ENCODE measurements around the gene LRP11. TPM values are rescaled to one million over a fixed set of nuclear protein-coding genes. Genes with fewer than 3 reads are reported as not detected.
A peak's percentile ranks its signal among the peaks of the same experiment; 100 is the strongest.
"Not testable (repeated sequence)": the region's sequence is repeated elsewhere in the genome, so short reads cannot be mapped to it uniquely, and the experiment has no call there.

Gene LRP11
- polyA plus RNA-seq, 1 donor, result 19.6 TPM

GRCh38 chr6:149897855-149898744, 33.9 kb upstream of the LRP11 start, which contains the start of gene RAET1E:
Gene RAET1E, minus strand, starts transcription at chr6:149898113. Its CDS starts 7,212 bp downstream, at chr6:149890901.
- DNase-seq, result no peak

GRCh38 chr6:149897015-149897697, 33.0 kb upstream of the LRP11 start:
- DNase-seq, result peak; percentile 83

- no peak for DNase-seq
Measured at GRCh38 chr6:149896491-149896890, 32.3 kb upstream of the LRP11 start.

- DNase-seq, result no peak
Measured at GRCh38 chr6:149895833-149896271, 31.7 kb upstream of the LRP11 start.

GRCh38 chr6:149895048-149895590, 31.0 kb upstream of the LRP11 start:
- peak; percentile 47 for DNase-seq

- not testable (repeated sequence) for DNase-seq
Measured at GRCh38 chr6:149891864-149892263, 27.7 kb upstream of the LRP11 start.

- no peak for DNase-seq
Measured at GRCh38 chr6:149891259-149891658, 27.1 kb upstream of the LRP11 start.

GRCh38 chr6:149890629-149891045, 26.5 kb upstream of the LRP11 start:
- DNase-seq, result no peak

GRCh38 chr6:149889326-149889725, 25.2 kb upstream of the LRP11 start:
- no peak for DNase-seq

GRCh38 chr6:149888659-149889058, 24.5 kb upstream of the LRP11 start:
- no peak for DNase-seq

- DNase-seq, result no peak
Measured at GRCh38 chr6:149888093-149888492, 23.9 kb upstream of the LRP11 start.

GRCh38 chr6:149887343-149887742, 23.2 kb upstream of the LRP11 start:
- no peak for DNase-seq

GRCh38 chr6:149885888-149886287, 21.7 kb upstream of the LRP11 start:
- no peak for DNase-seq

GRCh38 chr6:149884617-149885016, 20.5 kb upstream of the LRP11 start:
- no peak for DNase-seq

GRCh38 chr6:149884215-149884614, 20.1 kb upstream of the LRP11 start:
- no peak for DNase-seq

- no peak for DNase-seq
Measured at GRCh38 chr6:149881860-149882259, 17.7 kb upstream of the LRP11 start.

GRCh38 chr6:149881066-149881766, 17.1 kb upstream of the LRP11 start:
- no peak for DNase-seq

- DNase-seq, result no peak
Measured at GRCh38 chr6:149877659-149878058, 13.5 kb upstream of the LRP11 start.

GRCh38 chr6:149876241-149876933, 12.2 kb upstream of the LRP11 start:
- no peak for DNase-seq

- no peak for DNase-seq
Measured at GRCh38 chr6:149872233-149872632, 8.1 kb upstream of the LRP11 start.

- no peak for DNase-seq
Measured at GRCh38 chr6:149871182-149871581, 7.0 kb upstream of the LRP11 start.

- DNase-seq, result no peak
Measured at GRCh38 chr6:149869275-149869892, 5.2 kb upstream of the LRP11 start.

Measured in hindlimb muscle (tissue), 1 donor.